Panc1 (cell line): ENCODE data around the gene KDM1A. TPM values are rescaled to one million over a fixed set of nuclear protein-coding genes. Genes with fewer than 3 reads are reported as not detected.

Source experiments
- ATAC-seq: fragments of 200-7000 bp; cut with Tn5 transposase; 2 replicates; pipeline ENCODE4 v1.9.1; 2020; ENCODE audit warnings: mild to moderate bottlenecking, moderate library complexity
- BruUV-seq: library from RNA; stranded (reverse); fragments of 400-500 nt; replicated peaks from 2 replicates; lab custom pipeline; 2021; lab: Mats Ljungman, UMichigan
- CTCF ChIA-PET: fragments of 300-600 bp; sonication (Branson Sonifier 250); formaldehyde crosslinking; loops from one replicate; lab custom pipeline; 2022; ENCODE audit warnings: antibody characterized with exemption; lab: Charles Lee
- POLR2A ChIA-PET: fragments of 300-600 bp; sonication (Branson Sonifier 250); formaldehyde crosslinking; loops from one replicate; lab custom pipeline; 2022; ENCODE audit warnings: antibody characterized with exemption; lab: Charles Lee
- DNase-seq: peaks from one replicate; pipeline ENCODE4 v3.0.0-alpha.2; 2010; ENCODE audit warnings: low read depth, low spot score
- H3K27ac ChIP-seq: 2 replicates; pipeline ENCODE4 v1.5.1; 2011; ENCODE audit warnings: mild to moderate bottlenecking, low read length, inconsistent platforms
- H3K27me3 ChIP-seq: fragments of 200-500 bp; sonication (Bioruptor generic); 2 replicates; pipeline ENCODE4 v1.6.0; 2014; ENCODE audit warnings: low read length, inconsistent platforms; ENCODE audit not compliant: control insufficient read depth, insufficient read depth
- H3K36me3 ChIP-seq: fragments of 200-500 bp; sonication (Bioruptor generic); 2 replicates; pipeline ENCODE4 v1.5.1; 2014; ENCODE audit warnings: inconsistent platforms, mild to moderate bottlenecking, low read length, moderate library complexity; ENCODE audit not compliant: control insufficient read depth, insufficient read depth
- H3K4me1 ChIP-seq: 2 replicates; pipeline ENCODE4 v1.5.1; 2011; ENCODE audit warnings: inconsistent platforms, mild to moderate bottlenecking, low read length, moderate library complexity; ENCODE audit not compliant: control insufficient read depth, insufficient read depth
- H3K4me3 ChIP-seq, 2 experiments: 2 replicates each; pipeline ENCODE4 v1.5.1; 2011 to 2012; ENCODE audit warnings: low read depth in 2 of 2, low read length in 2 of 2, mild to moderate bottlenecking in 2 of 2, inconsistent platforms in 1 of 2, moderate library complexity in 1 of 2
- H3K9me3 ChIP-seq: fragments of 200-500 bp; sonication (Bioruptor generic); 2 replicates; pipeline ENCODE4 v1.5.1; 2014; ENCODE audit warnings: low read depth, mild to moderate bottlenecking, inconsistent platforms, low read length, moderate library complexity; ENCODE audit not compliant: control insufficient read depth, insufficient read depth
- POLR2AphosphoS5 ChIP-seq: IDR thresholded peaks from 2 replicates; pipeline ENCODE4 v1.6.1; 2012; ENCODE audit warnings: mild to moderate bottlenecking, low read depth, low read length, moderate library complexity
- SIN3A ChIP-seq: IDR thresholded peaks from 2 replicates; pipeline ENCODE4 v1.6.1; 2012; ENCODE audit warnings: low read depth, mild to moderate bottlenecking, low read length, moderate library complexity, borderline replicate concordance; ENCODE audit not compliant: insufficient read depth
- TCF7L2 ChIP-seq: IDR thresholded peaks from 2 replicates; pipeline ENCODE4 v1.6.1; 2011; ENCODE audit warnings: mild to moderate bottlenecking, low read depth, low read length, inconsistent platforms
- in situ Hi-C: cut with HindIII; loops from 2 replicates; pipeline ENCODE4 v1.10.0; 2016; ENCODE audit warnings: low sequenced_read_pairs, low pct_unique_long_range_greater_than_20kb
- intact Hi-C: fragments of 100-400 bp; cut with micrococcal nuclease; formaldehyde crosslinking; loops from one replicate; pipeline ENCODE4 v1.10.0; 2022; ENCODE audit not compliant: unreplicated experiment
- total RNA-seq: library from RNA; stranded (reverse); gene quantifications from one replicate; pipeline ENCODE4 v1.2.1, GENCODE V29; 2021; ENCODE audit not compliant: unreplicated experiment
- TF ChIP-seq, protein P1 (sequence below), 2 experiments: IDR thresholded peaks; 2 replicates each; pipeline ENCODE4 v1.6.1; 2011 to 2012; ENCODE audit warnings: low read depth in 2 of 2, control low read depth in 1 of 2, low read length in 1 of 2, mild to moderate bottlenecking in 1 of 2, moderate library complexity in 1 of 2; ENCODE audit not compliant: insufficient read depth in 1 of 2
- TF ChIP-seq, protein P2 (sequence below): fragments of 450-650 bp; IDR thresholded peaks from 2 replicates; pipeline ENCODE4 v1.5.1; 2017; ENCODE audit warnings: mild to moderate bottlenecking

KDM1A gene
- total RNA-seq, 1 experiment from 2014 or later, result 120 TPM

DNA sequence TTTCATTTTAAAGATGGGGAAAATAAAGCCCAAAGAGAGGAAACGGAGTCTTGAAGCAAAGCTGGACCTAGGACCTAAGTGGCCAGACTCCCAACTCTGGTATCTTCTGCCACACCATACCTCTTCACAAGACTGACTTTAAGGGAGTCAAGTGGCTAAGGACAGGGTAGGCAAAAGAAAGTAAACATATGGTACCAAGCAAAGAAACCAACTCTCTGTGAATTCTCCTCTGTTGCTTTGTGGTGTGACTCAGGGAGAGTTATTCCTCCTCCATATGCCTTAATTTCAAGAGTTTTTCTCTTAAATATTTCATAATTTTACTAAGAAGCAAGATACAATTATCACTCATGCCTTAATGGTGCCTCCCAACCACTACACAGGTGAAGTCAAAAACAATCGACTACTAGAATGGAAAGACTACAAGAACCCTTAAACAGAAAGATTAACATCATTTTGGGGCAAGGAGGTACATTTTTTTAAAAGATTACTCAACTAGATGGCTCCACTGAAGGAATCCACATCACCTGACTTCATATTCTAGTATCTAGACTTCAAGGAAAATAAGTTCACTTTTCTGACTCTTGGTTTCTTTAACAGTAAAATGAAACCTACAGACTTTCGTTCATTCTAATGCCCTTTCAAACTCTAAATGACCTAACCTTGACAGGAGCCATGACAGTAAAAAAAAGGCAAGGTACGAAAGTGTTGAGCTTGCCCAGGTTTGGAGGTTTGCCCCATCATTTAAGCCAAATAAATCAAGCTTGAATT lies 105.2 kb downstream of the KDM1A start:
- intact Hi-C loops (no loop called here), in situ Hi-C loops (no loop called here)
- Histone ChIP-seq H3K27ac (no peak overlapping the region; the same call in 1 of the 2 replicates), H3K9me3 (no peaks in the 10 kb centered on the region), H3K36me3 (no peaks in the 10 kb centered on the region), H3K27me3 (no peaks in the 10 kb centered on the region), H3K4me1 (peaks cover 48% of the 10 kb centered on the region), H3K4me3 (no peak overlapping the region)
- no TSS peak for BruUV-seq
- ATAC-seq (no peak), DNase-seq (no peak)
- TF ChIP-seq POLR2AphosphoS5, result no peak
- ChIA-PET POLR2A (no interaction called here), CTCF (no interaction called here)

DNA sequence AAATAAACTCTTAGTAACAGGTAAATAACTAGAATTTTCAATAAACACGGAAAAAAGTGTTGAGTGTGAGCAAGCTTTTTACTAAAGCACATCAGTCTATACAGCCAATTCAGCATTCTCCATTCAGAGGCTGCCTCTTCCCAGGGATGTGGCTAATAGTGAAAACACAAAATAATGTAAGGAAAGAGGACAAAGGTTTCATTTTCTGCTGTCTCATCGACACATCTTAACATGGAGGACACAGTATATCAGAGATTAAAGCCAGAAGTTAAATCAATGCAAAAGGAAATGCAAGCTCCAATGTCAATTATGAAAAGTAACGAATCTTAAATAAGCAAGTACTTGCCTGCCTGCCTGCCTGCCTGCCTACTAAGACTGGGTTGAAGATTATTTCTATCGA lies 106.2 kb downstream of the KDM1A start:
- Histone ChIP-seq H3K4me1 (peaks cover 43% of the 10 kb centered on the region), H3K27me3 (no peaks in the 10 kb centered on the region), H3K4me3 (no peak overlapping the region), H3K27ac (peak overlapping the region; percentile 17; the same call in 1 of the 2 replicates), H3K36me3 (no peaks in the 10 kb centered on the region), H3K9me3 (no peaks in the 10 kb centered on the region)
- no peak for DNase-seq
- ATAC-seq, result no peak
- POLR2A ChIA-PET, result no interaction called here
- BruUV-seq, result no TSS peak
- CTCF ChIA-PET, result no interaction called here
- intact Hi-C loops, result no loop called here
- in situ Hi-C loops, result no loop called here
- no peak for TF ChIP-seq POLR2AphosphoS5

DNA sequence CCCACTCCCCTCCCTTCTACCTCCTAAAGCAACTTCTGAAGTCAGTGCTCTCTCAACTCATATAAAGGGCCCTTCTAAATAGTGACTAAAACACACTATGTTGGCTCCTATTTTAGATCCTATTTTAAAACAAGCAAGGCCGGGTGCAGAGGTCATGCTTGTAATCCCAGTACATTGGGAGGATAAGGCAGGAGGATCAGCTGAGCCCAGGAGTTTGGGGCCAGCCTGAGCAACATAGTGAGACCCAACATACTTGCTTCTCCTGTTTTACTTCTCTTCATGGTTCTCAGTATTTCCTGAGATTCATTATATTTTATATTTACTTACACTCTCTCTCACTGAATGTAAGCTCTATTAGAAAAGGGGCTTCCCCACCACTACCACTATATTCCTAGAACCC lies 106.9 kb downstream of the KDM1A start:
- in situ Hi-C loops, result no loop called here
- Histone ChIP-seq H3K27me3 (no peaks in the 10 kb centered on the region), H3K36me3 (no peaks in the 10 kb centered on the region), H3K4me1 (peaks cover 37% of the 10 kb centered on the region), H3K4me3 (no peak overlapping the region), H3K27ac (peak overlapping the region; percentile 34; the same call in 1 of the 2 replicates), H3K9me3 (no peaks in the 10 kb centered on the region)
- POLR2A ChIA-PET, result no interaction called here
- BruUV-seq, result no TSS peak
- TF ChIP-seq, protein P1, sequence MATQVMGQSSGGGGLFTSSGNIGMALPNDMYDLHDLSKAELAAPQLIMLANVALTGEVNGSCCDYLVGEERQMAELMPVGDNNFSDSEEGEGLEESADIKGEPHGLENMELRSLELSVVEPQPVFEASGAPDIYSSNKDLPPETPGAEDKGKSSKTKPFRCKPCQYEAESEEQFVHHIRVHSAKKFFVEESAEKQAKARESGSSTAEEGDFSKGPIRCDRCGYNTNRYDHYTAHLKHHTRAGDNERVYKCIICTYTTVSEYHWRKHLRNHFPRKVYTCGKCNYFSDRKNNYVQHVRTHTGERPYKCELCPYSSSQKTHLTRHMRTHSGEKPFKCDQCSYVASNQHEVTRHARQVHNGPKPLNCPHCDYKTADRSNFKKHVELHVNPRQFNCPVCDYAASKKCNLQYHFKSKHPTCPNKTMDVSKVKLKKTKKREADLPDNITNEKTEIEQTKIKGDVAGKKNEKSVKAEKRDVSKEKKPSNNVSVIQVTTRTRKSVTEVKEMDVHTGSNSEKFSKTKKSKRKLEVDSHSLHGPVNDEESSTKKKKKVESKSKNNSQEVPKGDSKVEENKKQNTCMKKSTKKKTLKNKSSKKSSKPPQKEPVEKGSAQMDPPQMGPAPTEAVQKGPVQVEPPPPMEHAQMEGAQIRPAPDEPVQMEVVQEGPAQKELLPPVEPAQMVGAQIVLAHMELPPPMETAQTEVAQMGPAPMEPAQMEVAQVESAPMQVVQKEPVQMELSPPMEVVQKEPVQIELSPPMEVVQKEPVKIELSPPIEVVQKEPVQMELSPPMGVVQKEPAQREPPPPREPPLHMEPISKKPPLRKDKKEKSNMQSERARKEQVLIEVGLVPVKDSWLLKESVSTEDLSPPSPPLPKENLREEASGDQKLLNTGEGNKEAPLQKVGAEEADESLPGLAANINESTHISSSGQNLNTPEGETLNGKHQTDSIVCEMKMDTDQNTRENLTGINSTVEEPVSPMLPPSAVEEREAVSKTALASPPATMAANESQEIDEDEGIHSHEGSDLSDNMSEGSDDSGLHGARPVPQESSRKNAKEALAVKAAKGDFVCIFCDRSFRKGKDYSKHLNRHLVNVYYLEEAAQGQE (IDR thresholded peaks at IDR 0.05; ENCODE audit: insufficient read depth in 1 of 2, low read depth in 2 of 2, low read length in 1 of 2), result no peak
- no peak for TF ChIP-seq POLR2AphosphoS5
- no peak for TF ChIP-seq SIN3A
- TF ChIP-seq, protein P2, sequence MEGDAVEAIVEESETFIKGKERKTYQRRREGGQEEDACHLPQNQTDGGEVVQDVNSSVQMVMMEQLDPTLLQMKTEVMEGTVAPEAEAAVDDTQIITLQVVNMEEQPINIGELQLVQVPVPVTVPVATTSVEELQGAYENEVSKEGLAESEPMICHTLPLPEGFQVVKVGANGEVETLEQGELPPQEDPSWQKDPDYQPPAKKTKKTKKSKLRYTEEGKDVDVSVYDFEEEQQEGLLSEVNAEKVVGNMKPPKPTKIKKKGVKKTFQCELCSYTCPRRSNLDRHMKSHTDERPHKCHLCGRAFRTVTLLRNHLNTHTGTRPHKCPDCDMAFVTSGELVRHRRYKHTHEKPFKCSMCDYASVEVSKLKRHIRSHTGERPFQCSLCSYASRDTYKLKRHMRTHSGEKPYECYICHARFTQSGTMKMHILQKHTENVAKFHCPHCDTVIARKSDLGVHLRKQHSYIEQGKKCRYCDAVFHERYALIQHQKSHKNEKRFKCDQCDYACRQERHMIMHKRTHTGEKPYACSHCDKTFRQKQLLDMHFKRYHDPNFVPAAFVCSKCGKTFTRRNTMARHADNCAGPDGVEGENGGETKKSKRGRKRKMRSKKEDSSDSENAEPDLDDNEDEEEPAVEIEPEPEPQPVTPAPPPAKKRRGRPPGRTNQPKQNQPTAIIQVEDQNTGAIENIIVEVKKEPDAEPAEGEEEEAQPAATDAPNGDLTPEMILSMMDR, result no peak
- no peak for TF ChIP-seq TCF7L2
- intact Hi-C loops, result no loop called here
- CTCF ChIA-PET, result no interaction called here
- DNase-seq (no peak), ATAC-seq (no peak)
